SHP77 treated with DMSO at 0.1 percent for 48 hours (cell line): ENCODE measurements around the gene RPS27.
"Not testable (repeated sequence)": the region's sequence is repeated elsewhere in the genome, so short reads cannot be mapped to it uniquely, and the experiment has no call there.

Experiments used
- DNase-seq: peaks from one replicate; lab custom pipeline; 2025; lab: John Stamatoyannopoulos, UW

Gene RPS27

GRCh38 chr1:153961421-153961820, 29.1 kb upstream of the RPS27 start:
- no peak for DNase-seq

GRCh38 chr1:153962088-153963029, 28.2 kb upstream of the RPS27 start:
- DNase-seq: no peak

GRCh38 chr1:153963030-153963849, 27.3 kb upstream of the RPS27 start, which contains the start of gene SLC39A1:
TSS of gene SLC39A1 (minus strand) at chr1:153963537. CDS start at chr1:153962715, 822 bp downstream.
- DNase-seq: peak; percentile 99

DNA sequence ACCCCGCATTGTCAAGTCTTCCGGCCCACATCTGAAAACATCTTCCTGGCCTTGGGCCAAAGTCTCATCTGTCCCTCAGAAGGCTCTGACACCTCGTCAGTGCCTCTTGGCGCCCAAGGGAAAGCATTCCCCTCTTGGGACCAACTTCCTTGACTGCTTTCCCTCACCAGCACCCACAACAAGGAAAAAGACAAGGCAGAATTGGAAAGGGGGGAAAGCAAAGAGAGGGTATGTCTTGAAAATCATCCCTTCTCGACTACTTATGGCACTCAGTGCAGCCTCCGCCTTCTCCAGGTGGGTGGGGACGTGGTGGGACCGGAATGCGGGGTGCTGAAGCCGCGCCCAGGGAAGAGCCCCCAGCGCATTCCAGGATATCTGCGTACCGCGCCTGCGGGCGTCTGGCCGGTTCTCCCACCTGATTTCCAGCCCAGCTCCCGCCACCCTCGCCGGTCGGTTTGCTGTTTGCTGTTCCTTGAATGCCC, 26.7 kb upstream of the RPS27 start:
- DNase-seq: no peak

- peak; percentile 100 for DNase-seq
These were observed 23.2 kb upstream of the RPS27 start, which contains the start of gene CREB3L4 for GRCh38 chr1:153967107-153967999. TSS of gene CREB3L4 (plus strand) at chr1:153967902. CDS start at chr1:153968526, 624 bp downstream.

GRCh38 chr1:153968000-153968363, 22.6 kb upstream of the RPS27 start:
- no peak for DNase-seq

- DNase-seq: no peak
These were observed 22.2 kb upstream of the RPS27 start for GRCh38 chr1:153968408-153968807.

- DNase-seq: no peak
These were observed 21.6 kb upstream of the RPS27 start for GRCh38 chr1:153968972-153969371.

DNA sequence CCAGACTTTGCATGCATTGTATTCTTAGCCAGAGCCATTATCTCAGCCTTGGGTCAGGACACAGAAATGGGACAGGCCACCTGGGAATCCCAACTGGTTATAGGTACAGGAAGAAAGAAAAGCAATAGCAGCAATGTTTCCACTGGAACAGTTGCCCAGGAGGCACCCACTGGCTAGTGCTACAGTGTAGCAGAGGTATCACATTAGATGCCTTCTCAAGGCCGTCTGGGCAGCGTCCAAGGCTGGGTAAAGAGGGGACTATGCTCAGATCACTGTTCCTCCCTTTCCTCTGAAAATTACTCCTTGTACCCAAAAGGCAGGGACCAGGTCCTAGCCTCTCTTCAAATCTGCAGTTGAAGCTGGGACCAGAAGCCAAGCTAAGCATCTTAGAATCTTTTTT, 20.2 kb upstream of the RPS27 start:
- DNase-seq: no peak

DNA sequence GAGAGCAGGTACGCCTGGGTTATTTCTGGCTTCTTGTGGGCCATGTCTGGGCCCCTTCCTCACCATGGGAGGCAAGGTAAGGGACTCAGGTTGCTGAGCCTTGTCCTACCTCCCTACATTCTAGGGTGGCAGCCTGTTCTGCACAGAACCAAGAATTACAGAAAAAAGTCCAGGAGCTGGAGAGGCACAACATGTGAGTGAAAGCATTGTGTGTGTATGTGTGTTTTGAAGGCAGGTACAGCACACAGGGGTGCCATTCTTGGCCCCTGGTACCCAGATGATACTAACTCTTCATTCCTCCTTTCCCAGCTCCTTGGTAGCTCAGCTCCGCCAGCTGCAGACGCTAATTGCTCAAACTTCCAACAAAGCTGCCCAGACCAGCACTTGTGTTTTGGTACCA, 17.5 kb upstream of the RPS27 start:
- no peak for DNase-seq

DNA sequence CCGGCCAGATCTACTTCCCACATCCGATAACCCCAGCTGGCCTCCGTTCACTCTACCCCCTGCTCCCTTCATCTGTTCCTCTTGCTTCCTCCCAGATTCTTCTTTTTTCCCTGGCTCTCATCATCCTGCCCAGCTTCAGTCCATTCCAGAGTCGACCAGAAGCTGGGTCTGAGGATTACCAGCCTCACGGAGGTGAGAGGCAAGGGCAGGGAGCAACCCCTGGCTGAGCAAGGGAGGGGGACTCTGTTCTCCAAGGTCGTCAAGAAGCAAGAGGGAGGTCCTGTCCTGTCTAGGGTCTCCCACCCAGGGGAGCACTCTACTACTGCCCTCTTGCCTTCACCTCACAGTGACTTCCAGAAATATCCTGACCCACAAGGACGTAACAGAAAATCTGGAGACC, 17.0 kb upstream of the RPS27 start:
- DNase-seq: no peak

GRCh38 chr1:153976819-153977249, 13.7 kb upstream of the RPS27 start:
- DNase-seq: no peak

DNA sequence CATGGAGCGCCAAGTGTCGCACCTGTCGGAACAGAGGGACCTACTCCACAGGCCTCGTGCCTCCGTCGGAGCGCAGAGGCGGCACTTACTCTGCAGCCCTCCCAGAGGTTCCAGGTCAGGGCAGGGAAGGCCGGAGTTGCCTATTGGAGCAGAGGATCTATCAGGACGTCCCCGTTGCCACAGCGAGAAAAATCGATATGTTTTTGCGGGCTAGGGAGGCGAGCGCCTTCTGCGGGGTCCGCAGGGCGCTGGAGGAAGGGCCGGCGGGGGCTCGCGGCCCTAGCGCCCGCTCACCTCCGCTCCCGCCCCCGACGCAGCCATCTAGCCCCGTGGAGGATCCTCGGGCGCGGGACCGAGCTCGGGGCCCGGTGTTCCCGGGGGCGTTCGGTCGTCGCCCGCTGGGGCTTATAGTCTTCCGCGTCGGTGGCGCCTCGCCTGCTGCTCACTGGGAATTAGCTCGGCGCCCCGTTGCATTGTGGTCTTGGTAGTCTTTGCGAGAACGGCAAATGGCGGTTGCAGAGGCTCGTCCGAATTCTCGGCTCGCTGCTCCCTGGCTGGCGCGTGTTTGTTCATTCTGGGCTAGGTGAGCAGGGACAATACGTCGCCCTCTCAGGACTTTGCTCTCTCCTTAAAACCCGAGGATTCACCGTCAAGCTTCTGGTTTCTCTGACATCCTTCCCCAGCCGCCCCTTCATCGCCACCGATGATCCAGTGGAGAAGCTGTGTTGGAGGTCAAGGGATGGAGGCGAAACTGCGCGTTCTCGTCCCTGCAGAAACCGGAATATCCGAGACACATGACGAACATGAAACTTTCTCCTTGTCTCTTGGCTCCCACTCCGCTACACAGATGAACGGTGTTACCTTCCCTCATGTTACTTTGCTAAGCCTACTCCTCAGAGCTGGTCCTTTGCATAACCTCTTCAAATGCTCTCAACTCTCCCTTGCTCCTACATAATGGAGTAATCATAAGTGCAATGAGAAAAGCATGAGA, 13.0 kb upstream of the RPS27 start, which contains the start of gene JTB:
TSS of gene JTB (minus strand) at position 425 of the 991 bp plus-strand sequence. CDS start at position 3, 422 bp downstream.
- DNase-seq: peak; percentile 89

DNA sequence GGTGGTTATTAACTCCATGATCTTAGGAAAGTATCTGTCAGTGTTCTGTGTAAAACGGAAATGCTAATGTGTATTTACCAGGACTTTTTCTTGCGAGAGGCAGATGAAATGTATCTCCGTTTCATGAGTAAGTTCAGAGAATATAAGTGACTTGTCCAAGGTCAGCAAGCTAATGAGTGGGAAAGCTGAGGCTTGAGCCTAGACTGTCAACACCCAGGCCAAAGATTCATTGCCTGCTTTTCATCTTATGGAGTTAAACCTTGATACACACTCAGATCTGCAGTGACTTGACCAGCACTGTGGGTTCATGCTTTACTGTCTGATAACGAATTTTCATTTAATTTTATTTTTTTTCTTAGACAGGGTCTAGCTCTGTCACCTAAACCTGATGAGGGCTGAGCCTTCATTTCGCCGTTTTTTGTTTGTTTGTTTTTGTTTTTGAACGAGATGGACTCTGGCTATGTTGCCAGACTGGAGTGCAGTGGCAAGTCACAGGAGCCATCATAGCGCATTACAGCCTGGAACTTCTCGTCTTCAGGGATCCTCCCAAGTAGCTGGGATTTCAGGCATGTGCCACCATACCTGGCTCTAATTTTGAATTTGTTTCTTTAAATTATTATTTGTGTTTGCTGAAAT, 12.2 kb upstream of the RPS27 start:
- peak; percentile 62 for DNase-seq

- DNase-seq: not testable (repeated sequence)
These were observed 11.5 kb upstream of the RPS27 start for GRCh38 chr1:153979091-153979490.

DNA sequence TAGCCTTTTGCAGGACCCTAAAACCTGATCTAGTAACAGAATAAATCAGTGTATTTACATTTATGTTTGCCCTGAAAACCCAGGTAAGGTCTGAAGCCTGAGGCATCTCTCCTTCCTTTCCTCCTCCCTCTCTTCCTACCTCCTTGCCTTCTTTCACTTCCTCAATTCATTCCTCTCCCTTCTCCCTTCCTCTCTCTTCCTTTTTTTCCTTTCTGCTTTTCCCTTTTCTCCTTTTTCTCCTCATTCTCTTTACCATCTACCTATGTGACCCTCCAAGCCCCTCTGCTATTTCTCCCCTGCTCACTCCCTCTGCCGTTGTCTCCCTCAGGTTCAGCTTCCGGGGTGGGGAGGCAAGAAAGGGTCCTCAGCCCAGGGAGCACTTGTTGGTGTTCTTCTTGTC, 8.8 kb upstream of the RPS27 start:
- DNase-seq: not testable (repeated sequence)

DNA sequence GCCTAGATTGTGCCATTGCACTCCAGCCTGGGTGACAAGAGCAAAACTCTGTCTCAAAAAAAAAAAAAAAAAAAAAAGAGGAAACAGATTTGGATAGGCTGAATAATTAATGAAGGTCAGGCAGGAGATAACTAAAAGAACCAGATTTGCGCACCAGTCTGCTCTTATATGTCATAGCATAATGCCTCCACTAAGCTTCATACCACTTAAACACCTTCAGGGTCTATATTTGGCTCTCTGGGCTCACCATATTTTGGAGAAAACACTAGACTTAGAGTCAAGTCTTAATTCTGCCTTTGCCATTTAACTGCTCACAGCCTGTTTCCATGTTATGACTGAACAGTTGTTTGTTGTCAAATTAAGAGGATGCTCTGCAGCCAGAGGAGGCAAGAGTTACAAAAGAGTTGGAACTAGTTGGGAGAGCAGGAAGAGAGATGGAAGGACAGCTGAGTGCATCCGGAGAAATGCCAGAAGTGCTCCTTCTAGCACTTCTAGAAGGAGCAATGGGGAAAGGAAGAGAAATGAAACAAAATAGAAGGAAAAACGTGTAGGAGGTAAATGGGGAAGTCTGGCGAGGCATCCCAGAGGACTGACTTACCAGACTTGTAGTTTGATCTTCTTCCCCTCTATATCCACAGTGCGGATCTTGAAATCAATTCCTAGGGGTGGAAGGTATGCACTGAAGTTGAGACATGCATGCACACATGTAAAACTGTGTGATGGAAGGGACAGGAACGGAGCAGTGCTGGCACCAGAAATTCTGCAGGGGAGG, 6.3 kb upstream of the RPS27 start:
- no peak for DNase-seq

- no peak for DNase-seq
These were observed 5.1 kb upstream of the RPS27 start for GRCh38 chr1:153985341-153985912.
